ENCODE data around the gene SMARCC2.
A peak's percentile ranks its signal among the peaks of the same experiment; 100 is the strongest.
"Not testable (repeated sequence)": the region's sequence is repeated elsewhere in the genome, so short reads cannot be mapped to it uniquely, and the experiment has no call there.

Gene SMARCC2

GRCh38 chr12:56126732-56127239, 62.5 kb downstream of the SMARCC2 start:
- Histone ChIP-seq H3K4me1 (ENCODE audit: control insufficient read depth in 1 of 2, insufficient read depth in 2 of 2, low read length in 2 of 2) (peaks cover 26 to 39% of the 10 kb centered on the region in 2 donors), H3K9ac (ENCODE audit: low read depth in 1 of 2, low read length in 2 of 2) (peak overlapping the region; percentile 45 to 94), H3K36me3 (ENCODE audit: control insufficient read depth in 1 of 2, insufficient read depth in 2 of 2, low read length in 2 of 2) (peaks cover 12 to 24% of the 10 kb centered on the region in 2 donors), H3K27me3 (ENCODE audit: control insufficient read depth in 1 of 2, insufficient read depth in 2 of 2, low read length in 2 of 2) (no peaks in the 10 kb centered on the region), H3K4me3 (ENCODE audit: low read depth in 1 of 2, low read length in 2 of 2) (peak overlapping the region; percentile 57 to 61), H3K27ac (ENCODE audit: low read depth, low read length) (peak overlapping the region; percentile 62), H3K9me3 (ENCODE audit: control insufficient read depth in 1 of 2, low read length in 2 of 2) (no peaks in the 10 kb centered on the region)

- no peaks in the 10 kb centered on the region for H3K27me3 ChIP-seq (ENCODE audit: control insufficient read depth in 1 of 2, insufficient read depth in 2 of 2, low read length in 2 of 2)
- H3K4me3 ChIP-seq (ENCODE audit: low read depth in 1 of 2, low read length in 2 of 2): no peak overlapping the region
- peaks cover 34 to 38% of the 10 kb centered on the region in 2 donors for H3K4me1 ChIP-seq (ENCODE audit: control insufficient read depth in 1 of 2, insufficient read depth in 2 of 2, low read length in 2 of 2)
- H3K27ac ChIP-seq (ENCODE audit: low read depth, low read length): no peak overlapping the region
- no peaks in the 10 kb centered on the region for H3K9me3 ChIP-seq (ENCODE audit: control insufficient read depth in 1 of 2, low read length in 2 of 2)
- peak overlapping the region in 1 of 2 donors; percentile 34 for H3K9ac ChIP-seq (ENCODE audit: low read depth in 1 of 2, low read length in 2 of 2)
- peaks cover 0 to 22% of the 10 kb centered on the region in 2 donors for H3K36me3 ChIP-seq (ENCODE audit: control insufficient read depth in 1 of 2, insufficient read depth in 2 of 2, low read length in 2 of 2)
Observed at GRCh38 chr12:56124133-56124532, 65.2 kb downstream of the SMARCC2 start.

DNA sequence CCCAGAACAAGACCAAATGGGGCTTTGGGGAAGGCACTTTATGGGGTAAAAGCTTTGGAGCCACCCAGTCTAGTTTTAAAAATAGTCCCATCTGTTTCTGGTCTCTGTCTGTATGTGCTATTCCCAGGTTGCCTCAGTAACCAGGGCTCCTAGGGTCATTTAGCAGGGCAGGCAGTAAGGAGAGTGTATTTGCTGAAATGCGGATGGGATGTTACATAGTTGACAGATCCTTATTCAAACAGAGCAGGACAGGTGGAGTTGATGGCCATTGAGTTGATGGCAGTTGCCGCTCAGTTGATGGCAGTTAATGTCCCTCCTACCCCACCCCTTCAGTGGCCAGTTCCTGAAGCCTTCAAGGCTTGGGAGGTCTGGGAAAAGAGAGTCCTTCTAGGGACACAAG, 66.6 kb downstream of the SMARCC2 start:
- H3K4me1 ChIP-seq (ENCODE audit: control insufficient read depth in 1 of 2, insufficient read depth in 2 of 2, low read length in 2 of 2): peaks cover 38 to 42% of the 10 kb centered on the region in 2 donors
- H3K9me3 ChIP-seq (ENCODE audit: control insufficient read depth in 1 of 2, low read length in 2 of 2): no peaks in the 10 kb centered on the region
- no peak overlapping the region for H3K27ac ChIP-seq (ENCODE audit: low read depth, low read length)
- H3K9ac ChIP-seq (ENCODE audit: low read depth in 1 of 2, low read length in 2 of 2): peak overlapping the region in 1 of 2 donors; percentile 8
- H3K36me3 ChIP-seq (ENCODE audit: control insufficient read depth in 1 of 2, insufficient read depth in 2 of 2, low read length in 2 of 2): peaks cover 0 to 25% of the 10 kb centered on the region in 2 donors
- no peak overlapping the region for H3K4me3 ChIP-seq (ENCODE audit: low read depth in 1 of 2, low read length in 2 of 2)
- H3K27me3 ChIP-seq (ENCODE audit: control insufficient read depth in 1 of 2, insufficient read depth in 2 of 2, low read length in 2 of 2): no peaks in the 10 kb centered on the region

DNA sequence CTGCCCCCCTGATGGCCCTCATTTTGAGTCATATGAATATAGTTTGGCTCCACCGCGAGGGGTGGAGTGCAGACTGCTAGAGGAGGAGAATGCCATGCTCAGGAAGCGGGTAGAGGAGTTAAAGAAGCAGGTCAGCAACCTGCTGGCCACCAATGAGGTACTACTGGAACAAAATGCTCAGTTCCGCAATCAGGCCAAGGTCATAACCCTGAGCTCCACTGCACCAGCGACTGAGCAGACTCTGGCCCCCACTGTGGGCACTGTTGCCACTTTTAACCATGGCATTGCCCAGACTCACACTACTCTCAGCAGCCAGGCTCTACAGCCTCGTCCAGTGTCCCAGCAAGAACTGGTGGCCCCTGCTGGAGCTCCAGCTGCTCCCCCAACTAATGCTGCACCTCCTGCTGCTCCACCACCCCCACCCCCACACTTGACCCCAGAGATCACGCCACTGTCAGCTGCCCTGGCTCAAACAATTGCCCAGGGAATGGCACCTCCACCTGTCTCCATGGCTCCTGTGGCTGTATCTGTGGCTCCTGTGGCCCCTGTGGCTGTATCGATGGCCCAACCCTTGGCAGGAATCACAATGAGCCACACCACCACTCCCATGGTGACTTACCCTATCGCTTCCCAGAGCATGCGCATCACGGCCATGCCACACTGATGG, 67.9 kb downstream of the SMARCC2 start:
- peaks cover 0 to 26% of the 10 kb centered on the region in 2 donors for H3K36me3 ChIP-seq (ENCODE audit: control insufficient read depth in 1 of 2, insufficient read depth in 2 of 2, low read length in 2 of 2)
- peaks cover 26 to 30% of the 10 kb centered on the region in 2 donors for H3K4me1 ChIP-seq (ENCODE audit: control insufficient read depth in 1 of 2, insufficient read depth in 2 of 2, low read length in 2 of 2)
- no peak overlapping the region for H3K27ac ChIP-seq (ENCODE audit: low read depth, low read length)
- no peak overlapping the region for H3K4me3 ChIP-seq (ENCODE audit: low read depth in 1 of 2, low read length in 2 of 2)
- H3K27me3 ChIP-seq (ENCODE audit: control insufficient read depth in 1 of 2, insufficient read depth in 2 of 2, low read length in 2 of 2): no peaks in the 10 kb centered on the region
- H3K9ac ChIP-seq (ENCODE audit: low read depth in 1 of 2, low read length in 2 of 2): no peak overlapping the region
- no peaks in the 10 kb centered on the region for H3K9me3 ChIP-seq (ENCODE audit: control insufficient read depth in 1 of 2, low read length in 2 of 2)

GRCh38 chr12:56120158-56120846, 69.0 kb downstream of the SMARCC2 start:
- Histone ChIP-seq H3K4me3 (ENCODE audit: low read depth in 1 of 2, low read length in 2 of 2) (no peak overlapping the region), H3K27me3 (ENCODE audit: control insufficient read depth in 1 of 2, insufficient read depth in 2 of 2, low read length in 2 of 2) (no peaks in the 10 kb centered on the region), H3K9me3 (ENCODE audit: control insufficient read depth in 1 of 2, low read length in 2 of 2) (no peaks in the 10 kb centered on the region), H3K27ac (ENCODE audit: low read depth, low read length) (no peak overlapping the region), H3K36me3 (ENCODE audit: control insufficient read depth in 1 of 2, insufficient read depth in 2 of 2, low read length in 2 of 2) (peaks cover 0 to 26% of the 10 kb centered on the region in 2 donors), H3K4me1 (ENCODE audit: control insufficient read depth in 1 of 2, insufficient read depth in 2 of 2, low read length in 2 of 2) (peaks cover 18 to 21% of the 10 kb centered on the region in 2 donors), H3K9ac (ENCODE audit: low read depth in 1 of 2, low read length in 2 of 2) (peak overlapping the region in 1 of 2 donors; percentile 93)

DNA sequence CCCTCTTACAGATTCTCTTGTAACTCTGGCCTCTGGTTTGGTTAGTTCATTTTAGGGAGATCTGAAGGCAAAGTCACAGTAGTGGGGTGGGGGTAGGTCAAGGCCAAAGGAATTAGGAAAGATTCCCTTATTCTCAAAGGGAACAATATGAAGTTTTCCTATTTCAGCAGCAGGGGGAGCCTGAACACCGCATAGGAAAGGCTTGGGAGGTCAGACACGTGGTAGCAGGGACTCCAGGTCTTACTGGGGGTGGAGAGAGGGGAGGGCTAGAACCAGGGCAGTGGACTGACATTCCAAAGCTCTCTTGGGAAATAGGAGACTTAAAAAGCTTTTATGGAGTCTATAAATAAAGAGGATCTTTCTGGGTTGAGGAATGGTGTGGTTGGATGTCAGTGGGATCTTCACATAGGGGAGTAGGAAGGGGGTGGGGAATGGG, 69.9 kb downstream of the SMARCC2 start:
- no peaks in the 10 kb centered on the region for H3K27me3 ChIP-seq (ENCODE audit: control insufficient read depth in 1 of 2, insufficient read depth in 2 of 2, low read length in 2 of 2)
- H3K4me3 ChIP-seq (ENCODE audit: low read depth in 1 of 2, low read length in 2 of 2): peak overlapping the region in 1 of 2 donors; percentile 90
- H3K9ac ChIP-seq (ENCODE audit: low read depth in 1 of 2, low read length in 2 of 2): peak overlapping the region in 1 of 2 donors; percentile 93
- H3K36me3 ChIP-seq (ENCODE audit: control insufficient read depth in 1 of 2, insufficient read depth in 2 of 2, low read length in 2 of 2): peaks cover 0 to 26% of the 10 kb centered on the region in 2 donors
- peak overlapping the region; percentile 92 for H3K27ac ChIP-seq (ENCODE audit: low read depth, low read length)
- H3K9me3 ChIP-seq (ENCODE audit: control insufficient read depth in 1 of 2, low read length in 2 of 2): no peaks in the 10 kb centered on the region
- H3K4me1 ChIP-seq (ENCODE audit: control insufficient read depth in 1 of 2, insufficient read depth in 2 of 2, low read length in 2 of 2): peaks cover 19 to 20% of the 10 kb centered on the region in 2 donors

DNA sequence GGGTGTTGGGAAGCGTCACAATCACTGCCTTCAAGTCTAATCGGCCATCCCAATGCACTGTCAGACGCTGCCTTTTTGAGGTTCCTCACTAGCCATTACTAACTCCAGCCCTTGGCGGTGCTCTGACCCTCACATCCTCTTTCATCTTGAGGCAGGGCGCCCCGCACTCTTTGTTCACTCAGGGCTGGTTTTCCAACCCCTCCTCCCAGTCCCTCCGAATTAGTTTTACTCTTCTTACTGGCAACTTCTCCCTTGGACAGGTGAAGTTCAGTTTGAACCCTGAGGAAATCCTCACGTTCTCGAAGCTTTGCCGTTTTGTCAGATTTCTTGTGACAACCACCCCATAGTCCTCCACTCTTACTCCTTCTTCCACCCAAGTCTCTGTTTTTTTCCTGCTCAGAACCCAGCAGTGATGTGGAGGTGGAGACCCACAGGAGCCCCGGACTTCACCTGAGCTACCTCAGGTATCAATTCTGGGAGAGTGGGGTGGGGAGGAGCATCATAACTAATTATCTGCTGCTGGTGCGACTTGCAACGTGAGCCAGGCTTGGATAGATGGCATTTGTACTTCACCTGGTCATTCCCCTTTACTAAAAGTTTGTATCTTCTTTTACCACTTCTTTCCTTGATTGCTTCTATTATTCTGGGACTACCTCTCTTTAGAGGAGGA, 70.5 kb downstream of the SMARCC2 start:
- H3K4me1 ChIP-seq (ENCODE audit: control insufficient read depth in 1 of 2, insufficient read depth in 2 of 2, low read length in 2 of 2): peaks cover 19 to 20% of the 10 kb centered on the region in 2 donors
- H3K4me3 ChIP-seq (ENCODE audit: low read depth in 1 of 2, low read length in 2 of 2): peak overlapping the region; percentile 77 to 90
- H3K9ac ChIP-seq (ENCODE audit: low read depth in 1 of 2, low read length in 2 of 2): peak overlapping the region; percentile 92 to 93
- no peaks in the 10 kb centered on the region for H3K9me3 ChIP-seq (ENCODE audit: control insufficient read depth in 1 of 2, low read length in 2 of 2)
- H3K27ac ChIP-seq (ENCODE audit: low read depth, low read length): peak overlapping the region; percentile 92
- peaks cover under 1 to 32% of the 10 kb centered on the region in 2 donors for H3K36me3 ChIP-seq (ENCODE audit: control insufficient read depth in 1 of 2, insufficient read depth in 2 of 2, low read length in 2 of 2)
- no peaks in the 10 kb centered on the region for H3K27me3 ChIP-seq (ENCODE audit: control insufficient read depth in 1 of 2, insufficient read depth in 2 of 2, low read length in 2 of 2)

DNA sequence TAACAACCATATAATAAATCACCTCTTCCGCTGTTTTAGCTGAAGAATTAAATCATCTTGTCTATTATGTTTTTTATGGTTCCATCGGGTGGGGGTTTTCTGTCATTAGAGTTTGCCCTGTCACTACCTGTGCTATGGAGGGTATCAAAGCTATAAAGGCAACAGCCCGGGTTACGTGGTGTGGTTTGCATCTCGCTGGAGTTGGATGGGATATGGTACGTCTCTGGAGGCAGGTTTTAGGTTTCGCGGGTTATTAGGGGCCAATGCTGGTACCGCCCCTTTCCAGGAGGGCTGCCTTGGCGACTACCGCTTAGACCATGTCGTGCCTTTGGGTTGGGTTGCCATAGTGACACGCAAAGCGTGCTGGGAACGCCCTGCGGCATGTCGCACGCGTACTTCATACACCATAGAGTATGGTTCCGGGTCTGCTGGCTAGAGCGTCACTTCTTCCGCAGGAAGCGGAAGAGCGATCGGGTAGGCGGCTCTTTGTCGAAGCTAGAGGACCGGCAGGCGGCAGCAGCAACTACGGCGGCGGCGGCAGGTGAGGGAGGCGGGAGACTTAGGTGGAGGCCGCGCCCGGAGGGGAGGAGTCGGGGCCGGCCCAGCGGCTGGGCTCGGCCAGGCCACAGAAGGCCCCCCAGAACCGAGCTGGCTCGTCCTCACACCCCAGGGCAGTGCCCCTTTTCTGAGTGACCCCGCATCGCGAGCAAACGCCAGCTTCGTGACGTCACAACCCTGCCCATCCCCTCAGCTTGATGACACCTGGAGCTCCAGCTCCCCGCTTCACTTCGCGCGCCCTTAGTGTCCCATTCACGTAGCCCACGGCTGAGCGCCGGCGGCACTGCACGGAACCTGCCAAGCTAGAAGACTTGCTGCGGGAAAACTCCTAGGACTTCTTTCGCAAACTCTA, 71.2 kb downstream of the SMARCC2 start, which contains the start of gene ZC3H10:
Gene ZC3H10 (plus strand): TSS at position 489 of the 910 bp plus-strand sequence. CDS start 2,297 bp downstream, outside the sequence.
- H3K4me1 ChIP-seq (ENCODE audit: control insufficient read depth in 1 of 2, insufficient read depth in 2 of 2, low read length in 2 of 2): peaks cover 19 to 20% of the 10 kb centered on the region in 2 donors
- no peaks in the 10 kb centered on the region for H3K9me3 ChIP-seq (ENCODE audit: control insufficient read depth in 1 of 2, low read length in 2 of 2)
- peak within 1 kb of the TSS; percentile 92 for H3K27ac ChIP-seq (ENCODE audit: low read depth, low read length)
- H3K36me3 ChIP-seq (ENCODE audit: control insufficient read depth in 1 of 2, insufficient read depth in 2 of 2, low read length in 2 of 2): peaks cover 4 to 40% of the 10 kb centered on the region in 2 donors
- H3K9ac ChIP-seq (ENCODE audit: low read depth in 1 of 2, low read length in 2 of 2): peak within 1 kb of the TSS; percentile 92 to 93
- H3K27me3 ChIP-seq (ENCODE audit: control insufficient read depth in 1 of 2, insufficient read depth in 2 of 2, low read length in 2 of 2): no peaks in the 10 kb centered on the region
- H3K4me3 ChIP-seq (ENCODE audit: low read depth in 1 of 2, low read length in 2 of 2): peak within 1 kb of the TSS; percentile 90 to 91

GRCh38 chr12:56117082-56117706, 72.1 kb downstream of the SMARCC2 start:
- peaks cover 19 to 20% of the 10 kb centered on the region in 2 donors for H3K4me1 ChIP-seq (ENCODE audit: control insufficient read depth in 1 of 2, insufficient read depth in 2 of 2, low read length in 2 of 2)
- peaks cover 8 to 44% of the 10 kb centered on the region in 2 donors for H3K36me3 ChIP-seq (ENCODE audit: control insufficient read depth in 1 of 2, insufficient read depth in 2 of 2, low read length in 2 of 2)
- H3K27me3 ChIP-seq (ENCODE audit: control insufficient read depth in 1 of 2, insufficient read depth in 2 of 2, low read length in 2 of 2); H3K9me3 ChIP-seq (ENCODE audit: control insufficient read depth in 1 of 2, low read length in 2 of 2): not testable (repeated sequence)
- H3K9ac ChIP-seq (ENCODE audit: low read depth in 1 of 2, low read length in 2 of 2): peak overlapping the region; percentile 89 to 92
- H3K27ac ChIP-seq (ENCODE audit: low read depth, low read length): peak overlapping the region; percentile 91
- H3K4me3 ChIP-seq (ENCODE audit: low read depth in 1 of 2, low read length in 2 of 2): peak overlapping the region; percentile 90 to 91

Data from duodenal mucosa (tissue), 2 donors.